A204.1 (cell line): Measurements from ENCODE around the gene ZNF850.
A peak's percentile ranks its signal among the peaks of the same experiment; 100 is the strongest.

Source experiments
- FAIRE-seq: peaks from 2 replicates; lab custom pipeline; 2012; peaks lifted over from hg19 to GRCh38; lab: Jason Lieb, UNC

The ZNF850 gene

GRCh38 chr19:36688058-36688457 lies 84.5 kb downstream of the ZNF850 start:
- FAIRE-seq = no peak

GRCh38 chr19:36687214-36688056 lies 85.2 kb downstream of the ZNF850 start, which contains the start of gene ZNF567:
Gene ZNF567, plus strand, starts transcription at chr19:36687612. Its CDS starts 7,256 bp downstream, at chr19:36694868.
- peak; percentile 96 for FAIRE-seq

- FAIRE-seq = no peak
These were observed 86.0 kb downstream of the ZNF850 start for GRCh38 chr19:36686365-36687213.

GRCh38 chr19:36685835-36686234 lies 86.8 kb downstream of the ZNF850 start:
- no peak for FAIRE-seq

- FAIRE-seq = no peak
These were observed 93.2 kb downstream of the ZNF850 start for GRCh38 chr19:36679455-36679854.

GRCh38 chr19:36674201-36674600 lies 98.4 kb downstream of the ZNF850 start:
- FAIRE-seq = no peak

GRCh38 chr19:36672368-36672767 lies 100.2 kb downstream of the ZNF850 start:
- FAIRE-seq = no peak

- FAIRE-seq = no peak
These were observed 104.0 kb downstream of the ZNF850 start for GRCh38 chr19:36668646-36669045.

- FAIRE-seq = no peak
These were observed 106.8 kb downstream of the ZNF850 start for GRCh38 chr19:36665832-36666231.
